Raji (cell line): ENCODE measurements around the gene PBX2.

Source experiments
- POLR2A ChIP-seq: IDR thresholded peaks from 2 replicates; pipeline ENCODE4 v1.6.1; 2011; ENCODE audit warnings: low read depth, low read length, control low read depth; ENCODE audit not compliant: insufficient read depth

Gene PBX2

GRCh38 chr6:32181148-32181702 lies 8.8 kb downstream of the PBX2 start:
- TF ChIP-seq POLR2A: no peak

- no peak for TF ChIP-seq POLR2A
These were observed 10.1 kb downstream of the PBX2 start for GRCh38 chr6:32179766-32180405.

DNA sequence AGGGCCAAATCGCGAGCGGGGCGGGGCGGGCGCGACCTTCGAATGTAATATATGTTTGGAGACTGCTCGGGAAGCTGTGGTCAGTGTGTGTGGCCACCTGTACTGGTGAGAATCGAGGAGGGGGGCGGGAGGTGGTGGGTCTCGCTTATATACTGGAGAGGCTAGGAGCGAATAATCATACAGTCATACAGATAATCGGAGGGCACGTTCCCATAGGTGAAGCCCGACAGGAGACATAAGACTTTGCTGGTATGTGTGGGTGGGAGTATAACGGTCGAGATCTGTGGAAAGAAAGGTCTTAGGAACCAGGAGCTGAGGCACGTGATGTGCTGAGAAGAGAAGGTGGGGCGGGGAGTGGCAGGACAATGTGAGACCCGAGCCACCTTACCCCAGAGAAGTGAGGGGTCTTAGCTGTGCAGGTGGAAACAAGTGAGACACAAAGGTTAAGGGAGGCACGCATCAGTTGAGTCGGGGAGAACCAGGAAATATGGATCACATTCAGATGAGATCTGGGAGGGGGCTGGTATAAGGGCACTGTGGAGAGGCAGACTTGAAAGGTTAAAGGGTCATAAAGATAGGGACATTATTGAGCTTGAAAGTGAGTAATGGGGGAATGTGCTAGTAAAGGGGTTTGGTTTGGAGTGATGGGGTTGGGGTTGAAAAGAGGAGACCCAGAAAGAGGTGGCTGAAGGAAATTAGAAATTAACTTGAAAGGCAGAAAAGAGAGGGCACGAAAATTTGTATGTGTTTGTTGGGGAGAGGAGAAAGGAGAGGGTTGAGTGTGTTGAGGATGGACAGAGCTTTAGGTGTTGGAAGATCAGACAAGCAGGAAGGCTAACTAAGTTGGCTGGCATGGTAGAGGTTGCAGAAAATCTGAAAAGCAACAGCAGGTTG lies 11.2 kb downstream of the PBX2 start:
- TF ChIP-seq POLR2A: peak; percentile 45; the same call in 1 of the 2 replicates

- TF ChIP-seq POLR2A: no peak
These were observed 12.0 kb downstream of the PBX2 start, which contains the start of gene RNF5 for GRCh38 chr6:32177788-32178546. Gene RNF5 (plus strand): TSS chr6:32178405. CDS start chr6:32178512, 107 bp downstream.

- TF ChIP-seq POLR2A: peak; percentile 69
These were observed 12.7 kb downstream of the PBX2 start for GRCh38 chr6:32177183-32177787.

DNA sequence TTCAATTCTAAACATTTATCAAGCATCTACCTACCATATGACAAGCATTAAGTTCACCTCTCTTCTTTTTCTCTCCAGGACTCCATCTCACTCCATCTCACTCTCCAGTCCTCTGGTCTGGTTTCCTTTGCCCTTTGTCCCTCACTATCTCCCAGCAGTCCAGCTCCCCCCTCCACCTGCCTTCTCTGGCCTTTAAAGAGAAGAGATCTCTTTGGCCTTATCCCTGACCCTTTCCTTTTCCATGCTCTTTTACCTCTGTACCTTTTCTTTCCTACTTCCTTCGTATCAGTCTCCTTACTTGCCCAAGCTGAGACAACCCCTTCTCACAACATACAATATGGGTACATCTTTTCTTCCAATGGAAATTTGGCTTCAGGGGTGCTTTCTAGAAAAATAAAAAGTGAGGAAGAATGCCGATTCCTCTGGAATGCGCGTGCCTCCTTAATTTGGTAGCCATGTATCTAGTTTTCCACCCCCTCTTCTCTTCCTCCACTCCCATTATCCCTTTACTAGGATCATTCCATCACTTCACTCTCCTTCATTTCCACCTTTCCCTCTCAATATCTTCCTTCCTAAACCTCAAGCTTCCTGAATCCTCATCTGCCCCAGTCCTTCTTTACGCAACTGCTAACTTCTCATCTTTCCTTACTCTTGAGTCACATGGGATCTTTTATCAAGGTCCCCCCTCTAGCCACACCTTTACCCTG lies 13.4 kb downstream of the PBX2 start:
- no peak for TF ChIP-seq POLR2A

GRCh38 chr6:32175711-32176475 lies 14.1 kb downstream of the PBX2 start, which contains the start of gene AGPAT1:
Gene AGPAT1 (minus strand): TSS chr6:32176084. CDS start chr6:32171496, 4,588 bp downstream.
- TF ChIP-seq POLR2A: peak; percentile 84

DNA sequence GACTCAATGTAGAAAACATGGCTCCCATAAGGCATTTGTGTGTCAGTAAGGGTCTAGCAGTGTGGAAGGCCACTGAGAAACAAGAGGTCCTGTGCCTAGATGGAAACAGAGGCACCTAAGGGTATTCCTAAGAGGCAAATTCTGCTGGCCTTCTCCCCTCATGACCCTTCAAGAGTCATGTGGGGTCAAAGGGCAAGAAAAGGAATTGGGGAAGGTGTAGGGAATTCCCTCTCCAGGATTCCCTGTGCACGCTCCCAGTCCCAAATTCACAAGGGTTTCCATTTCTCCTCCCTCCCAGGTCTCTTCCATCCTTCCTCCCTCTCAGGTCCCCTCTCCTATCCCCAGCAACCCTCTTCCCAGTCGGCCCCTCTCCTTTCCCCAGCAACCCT lies 14.7 kb downstream of the PBX2 start:
- no peak for TF ChIP-seq POLR2A

DNA sequence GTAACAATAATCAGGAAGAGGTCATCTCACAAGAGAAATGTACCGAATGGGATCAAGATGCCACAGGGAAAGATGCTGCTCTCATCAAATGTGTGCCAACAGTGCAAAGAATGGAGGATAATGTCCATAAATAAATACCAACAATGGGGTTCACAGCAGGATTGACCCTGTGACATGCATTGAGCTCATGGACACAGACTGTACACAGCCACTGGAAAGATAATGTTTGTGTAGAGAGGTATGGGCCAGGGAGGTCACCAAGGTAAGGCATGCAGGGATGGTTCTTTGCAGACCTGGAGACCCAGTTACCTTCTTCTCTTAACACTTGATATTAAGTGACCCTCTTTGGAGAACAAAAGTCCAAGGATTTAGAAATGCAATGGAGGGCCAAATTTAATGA lies 15.6 kb downstream of the PBX2 start:
- no peak for TF ChIP-seq POLR2A

DNA sequence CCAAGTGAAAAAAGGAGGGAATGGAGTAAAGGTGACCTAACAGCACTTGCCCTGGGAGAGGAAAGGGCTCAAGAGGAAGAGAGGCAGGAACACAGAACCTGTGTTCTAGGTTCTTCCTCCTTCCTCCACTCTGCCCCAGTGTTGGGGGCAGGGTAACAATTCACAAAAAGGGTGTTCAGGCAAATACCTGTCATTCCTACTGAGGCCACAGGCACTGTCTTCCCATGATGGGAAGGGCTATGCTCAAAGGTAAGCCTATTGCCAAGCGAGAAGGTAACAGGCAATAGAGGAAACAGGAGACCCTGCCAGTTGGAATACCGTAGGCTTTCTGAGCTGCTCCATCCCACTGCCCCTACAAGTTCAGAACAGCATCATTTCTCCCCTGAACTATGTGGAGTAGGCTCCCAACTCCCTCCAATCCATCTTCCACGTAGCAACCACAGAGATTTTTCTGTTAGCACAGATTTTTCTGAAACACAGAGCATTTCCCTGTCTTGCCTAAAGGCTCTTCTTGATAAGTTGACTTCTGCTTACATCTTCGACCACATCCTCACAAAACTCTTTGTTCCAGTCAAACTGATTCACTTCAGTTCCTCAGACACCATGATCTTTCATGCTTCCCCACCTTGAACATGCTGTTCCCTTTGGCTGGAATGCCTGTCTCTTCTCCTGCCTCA lies 16.8 kb downstream of the PBX2 start:
- no peak for TF ChIP-seq POLR2A

DNA sequence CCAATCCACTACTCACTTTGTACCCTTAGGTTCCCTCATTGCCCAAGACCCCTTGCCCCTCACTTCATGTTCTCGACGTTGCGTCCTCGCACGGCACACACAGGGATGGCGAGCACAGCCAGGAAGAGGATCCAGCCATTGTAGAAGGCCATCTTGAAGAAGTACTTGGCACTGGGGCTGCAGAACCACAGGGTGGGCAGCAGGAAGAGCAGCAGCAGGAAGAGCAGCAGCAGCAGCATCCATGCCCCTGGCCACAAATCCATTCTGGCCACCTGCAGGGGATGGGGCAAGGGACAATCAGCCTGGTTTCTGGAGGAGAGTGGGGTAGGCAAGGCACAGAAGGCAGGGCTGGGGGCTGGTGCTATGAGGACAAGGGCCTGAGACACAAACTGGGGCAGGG lies 18.8 kb downstream of the PBX2 start:
- no peak for TF ChIP-seq POLR2A

DNA sequence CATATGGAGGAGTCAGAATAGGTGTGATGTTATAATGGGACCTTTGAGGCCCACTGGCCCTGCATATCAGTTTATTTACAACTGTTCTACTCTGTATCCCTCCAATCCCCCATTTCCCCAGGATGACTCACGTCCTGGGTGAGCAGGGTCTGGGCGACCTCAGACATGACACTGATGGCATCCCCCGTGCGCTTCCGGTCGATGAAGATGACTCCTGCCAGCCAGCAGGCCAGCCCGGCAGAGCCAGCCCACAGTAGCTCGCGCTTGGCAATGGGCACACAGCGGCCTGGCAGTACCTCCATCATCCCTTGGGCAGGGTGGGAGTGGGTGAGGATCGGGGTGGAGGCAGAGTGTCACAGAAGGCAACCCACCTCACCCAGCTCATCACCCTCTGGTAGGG lies 19.7 kb downstream of the PBX2 start:
- no peak for TF ChIP-seq POLR2A
